ENCODE results near the gene GLIPR2. TPM values are rescaled to one million over a fixed set of nuclear protein-coding genes. Genes with fewer than 3 reads are reported as not detected.

GLIPR2 gene
- total RNA-seq, 1 donor from 2014 or later, result 6.3 TPM

- Mint-ChIP-seq H3K27me3 (ENCODE audit: unreplicated experiment) (peaks cover 13% of the 10 kb centered on the region), H3K4me1 (ENCODE audit: unreplicated experiment) (peaks cover 25% of the 10 kb centered on the region), H3K9me3 (ENCODE audit: unreplicated experiment) (no peaks in the 10 kb centered on the region), H3K36me3 (ENCODE audit: low read depth, unreplicated experiment) (peaks cover 12% of the 10 kb centered on the region), H3K27ac (ENCODE audit: unreplicated experiment) (peak overlapping the region; percentile 57), H3K4me3 (ENCODE audit: unreplicated experiment) (no peak overlapping the region)
- TF ChIP-seq, protein P1, sequence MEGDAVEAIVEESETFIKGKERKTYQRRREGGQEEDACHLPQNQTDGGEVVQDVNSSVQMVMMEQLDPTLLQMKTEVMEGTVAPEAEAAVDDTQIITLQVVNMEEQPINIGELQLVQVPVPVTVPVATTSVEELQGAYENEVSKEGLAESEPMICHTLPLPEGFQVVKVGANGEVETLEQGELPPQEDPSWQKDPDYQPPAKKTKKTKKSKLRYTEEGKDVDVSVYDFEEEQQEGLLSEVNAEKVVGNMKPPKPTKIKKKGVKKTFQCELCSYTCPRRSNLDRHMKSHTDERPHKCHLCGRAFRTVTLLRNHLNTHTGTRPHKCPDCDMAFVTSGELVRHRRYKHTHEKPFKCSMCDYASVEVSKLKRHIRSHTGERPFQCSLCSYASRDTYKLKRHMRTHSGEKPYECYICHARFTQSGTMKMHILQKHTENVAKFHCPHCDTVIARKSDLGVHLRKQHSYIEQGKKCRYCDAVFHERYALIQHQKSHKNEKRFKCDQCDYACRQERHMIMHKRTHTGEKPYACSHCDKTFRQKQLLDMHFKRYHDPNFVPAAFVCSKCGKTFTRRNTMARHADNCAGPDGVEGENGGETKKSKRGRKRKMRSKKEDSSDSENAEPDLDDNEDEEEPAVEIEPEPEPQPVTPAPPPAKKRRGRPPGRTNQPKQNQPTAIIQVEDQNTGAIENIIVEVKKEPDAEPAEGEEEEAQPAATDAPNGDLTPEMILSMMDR (IDR thresholded peaks at IDR 0.05; ENCODE audit: unreplicated experiment), result no peak
- DNase-seq (ENCODE audit: low spot score), result no peak
Measured at GRCh38 chr9:36150574-36151315, 14.2 kb downstream of the GLIPR2 start.

- DNase-seq (ENCODE audit: low spot score), result no peak
- H3K9me3 Mint-ChIP-seq (ENCODE audit: unreplicated experiment), result no peaks in the 10 kb centered on the region
- peaks cover 5% of the 10 kb centered on the region for H3K36me3 Mint-ChIP-seq (ENCODE audit: low read depth, unreplicated experiment)
- H3K27ac Mint-ChIP-seq (ENCODE audit: unreplicated experiment), result peak overlapping the region; percentile 57
- peaks cover 13% of the 10 kb centered on the region for H3K27me3 Mint-ChIP-seq (ENCODE audit: unreplicated experiment)
- no peak overlapping the region for H3K4me3 Mint-ChIP-seq (ENCODE audit: unreplicated experiment)
- TF ChIP-seq, protein P1 (IDR thresholded peaks at IDR 0.05; ENCODE audit: unreplicated experiment), result no peak
- H3K4me1 Mint-ChIP-seq (ENCODE audit: unreplicated experiment), result peaks cover 25% of the 10 kb centered on the region
Measured at GRCh38 chr9:36151316-36152210, 15.0 kb downstream of the GLIPR2 start.

DNA sequence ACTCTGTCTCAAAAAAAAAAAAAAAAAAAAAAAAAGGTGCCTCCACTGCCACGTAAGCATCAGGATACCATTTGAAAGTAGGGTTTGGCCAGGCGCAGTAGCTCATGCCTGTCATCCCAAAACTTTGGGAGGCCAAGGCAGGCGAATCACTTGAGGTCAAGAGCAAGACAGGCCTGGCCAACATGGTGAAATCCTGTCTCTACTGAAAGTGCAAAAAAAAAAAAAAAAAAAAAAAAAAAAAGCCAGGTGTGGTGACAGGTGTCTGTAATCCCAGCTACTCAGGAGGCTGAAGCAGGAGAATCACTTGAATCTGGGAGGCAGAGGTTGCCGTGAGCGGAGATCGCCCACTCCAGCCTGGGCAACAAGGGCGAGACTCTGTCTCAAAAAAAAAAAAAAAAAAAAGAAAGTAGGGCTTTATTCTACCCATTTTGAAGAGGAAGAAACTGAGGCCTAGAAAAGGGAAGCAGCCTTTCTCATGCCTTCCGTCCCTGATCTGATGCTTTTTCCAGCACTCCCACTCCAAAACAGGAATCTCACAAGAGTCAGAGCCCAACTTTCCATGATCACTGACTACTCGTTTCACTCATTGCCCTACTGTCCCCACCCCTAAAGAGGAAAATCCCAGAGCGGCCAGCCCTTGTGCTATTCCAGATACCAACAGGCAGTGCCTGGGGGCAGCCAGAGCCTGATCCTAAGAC is 16.4 kb downstream of the GLIPR2 start:
- Mint-ChIP-seq H3K9me3 (ENCODE audit: unreplicated experiment) (no peaks in the 10 kb centered on the region), H3K4me3 (ENCODE audit: unreplicated experiment) (no peak overlapping the region), H3K27me3 (ENCODE audit: unreplicated experiment) (peaks cover 6% of the 10 kb centered on the region), H3K36me3 (ENCODE audit: low read depth, unreplicated experiment) (no peaks in the 10 kb centered on the region), H3K27ac (ENCODE audit: unreplicated experiment) (peak overlapping the region; percentile 87), H3K4me1 (ENCODE audit: unreplicated experiment) (peaks cover 25% of the 10 kb centered on the region)
- no peak for DNase-seq (ENCODE audit: low spot score)
- TF ChIP-seq, protein P1 (IDR thresholded peaks at IDR 0.05; ENCODE audit: unreplicated experiment), result no peak

GRCh38 chr9:36153746-36154145 is 17.2 kb downstream of the GLIPR2 start:
- peaks cover 25% of the 10 kb centered on the region for H3K4me1 Mint-ChIP-seq (ENCODE audit: unreplicated experiment)
- DNase-seq (ENCODE audit: low spot score), result no peak
- peaks cover 6% of the 10 kb centered on the region for H3K27me3 Mint-ChIP-seq (ENCODE audit: unreplicated experiment)
- peak overlapping the region; percentile 98 for H3K27ac Mint-ChIP-seq (ENCODE audit: unreplicated experiment)
- TF ChIP-seq, protein P1 (IDR thresholded peaks at IDR 0.05; ENCODE audit: unreplicated experiment), result no peak
- no peaks in the 10 kb centered on the region for H3K36me3 Mint-ChIP-seq (ENCODE audit: low read depth, unreplicated experiment)
- no peaks in the 10 kb centered on the region for H3K9me3 Mint-ChIP-seq (ENCODE audit: unreplicated experiment)
- H3K4me3 Mint-ChIP-seq (ENCODE audit: unreplicated experiment), result no peak overlapping the region
